Activated naive CD4-positive, alpha-beta T cell treated with anti-CD3 and anti-CD28 coated beads for 36 hours (primary cell): Measurements from ENCODE around the gene ADPRH. TPM values are rescaled to one million over a fixed set of nuclear protein-coding genes. Genes with fewer than 3 reads are reported as not detected.

Source experiments
- CTCF ChIA-PET: fragments of 350-600 bp; sonication (Branson Sonifier 250); formaldehyde crosslinking; loops from one replicate; lab custom pipeline; 2021; ENCODE audit warnings: antibody characterized with exemption; lab: Charles Lee
- DNase-seq: peaks from one replicate; pipeline ENCODE4 v3.0.0-alpha.2; 2020
- H3K27ac Mint-ChIP-seq: one replicate; pipeline ENCODE4 v1.8.0; 2021; ENCODE audit warnings: mild to moderate bottlenecking, mixed read lengths
- H3K27me3 Mint-ChIP-seq: one replicate; pipeline ENCODE4 v1.8.0; 2021; ENCODE audit warnings: low read depth, mixed read lengths
- H3K36me3 Mint-ChIP-seq: one replicate; pipeline ENCODE4 v1.8.0; 2021; ENCODE audit warnings: low read depth, mixed read lengths
- H3K4me1 Mint-ChIP-seq: one replicate; pipeline ENCODE4 v1.8.0; 2021; ENCODE audit warnings: low read depth, mixed read lengths
- H3K4me3 Mint-ChIP-seq: one replicate; pipeline ENCODE4 v1.8.0; 2021; ENCODE audit warnings: mild to moderate bottlenecking, moderate library complexity, mixed read lengths
- H3K9me3 Mint-ChIP-seq: one replicate; pipeline ENCODE4 v1.8.0; 2021; ENCODE audit warnings: mixed read lengths
- intact Hi-C: fragments of 100-400 bp; cut with micrococcal nuclease; formaldehyde crosslinking; loops from one replicate; pipeline ENCODE4 v1.15.1; 2023
- total RNA-seq, 2 experiments: library from RNA; stranded (reverse); gene quantifications; one replicate each; pipeline ENCODE4 v1.2.3, GENCODE V29; 2021

The ADPRH gene
- total RNA-seq, 2 experiments from 2014 or later, result 2.6 to 3.1 TPM

DNA sequence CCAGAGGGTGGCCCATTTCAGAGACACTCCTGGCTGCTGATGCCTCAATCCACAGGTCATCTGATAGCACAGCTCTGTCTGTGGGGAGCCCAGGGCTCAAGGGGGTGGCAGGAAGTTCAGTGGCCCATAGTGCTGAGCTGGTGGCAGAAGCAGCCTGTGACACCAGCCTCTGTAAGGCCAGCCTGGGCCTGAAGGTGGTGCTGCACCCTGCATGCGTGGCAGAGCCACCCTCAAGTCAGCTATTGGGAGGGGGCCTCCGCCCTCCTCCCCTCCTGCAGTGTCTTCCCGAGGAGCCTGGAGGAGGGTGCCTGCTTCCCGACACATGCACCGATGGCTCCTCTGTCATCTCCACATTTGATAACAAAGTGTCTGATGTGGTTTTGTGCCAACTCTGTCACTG, 21.4 kb downstream of the ADPRH start:
- Mint-ChIP-seq H3K4me1 (peaks cover 3% of the 10 kb centered on the region), H3K36me3 (no peaks in the 10 kb centered on the region), H3K9me3 (no peaks in the 10 kb centered on the region), H3K4me3 (no peak overlapping the region), H3K27me3 (no peaks in the 10 kb centered on the region), H3K27ac (no peak overlapping the region)
- CTCF ChIA-PET, result interaction anchor here (0.6 to 1.2 kb wide), 6 partner anchors 10 to 141 kb away, joined by 3 to 4 read pairs (median 3); no protein-coding TSS in a partner anchor
- intact Hi-C loops, result loop anchor here (1.0 to 10.0 kb wide), 5 partner anchors 18 to 494 kb away; partner anchors contain the start of genes COX17 and GSK3B
- DNase-seq, result peak; percentile 59

GRCh38 chr3:119601154-119601553, 21.9 kb downstream of the ADPRH start:
- CTCF ChIA-PET, result interaction anchor here (0.7 to 1.2 kb wide), 3 partner anchors 21 to 140 kb away, joined by 3 to 4 read pairs (median 3); no protein-coding TSS in a partner anchor
- Mint-ChIP-seq H3K4me1 (peaks cover 3% of the 10 kb centered on the region), H3K36me3 (no peaks in the 10 kb centered on the region), H3K27ac (no peak overlapping the region), H3K9me3 (no peaks in the 10 kb centered on the region), H3K4me3 (no peak overlapping the region), H3K27me3 (no peaks in the 10 kb centered on the region)
- intact Hi-C loops, result loop anchor here (2.0 to 10.0 kb wide), 3 partner anchors 18 to 494 kb away; partner anchors contain the start of gene GSK3B
- DNase-seq, result peak; percentile 14

GRCh38 chr3:119602676-119603075, 23.4 kb downstream of the ADPRH start:
- no peaks in the 10 kb centered on the region for H3K36me3 Mint-ChIP-seq
- peaks cover 1% of the 10 kb centered on the region for H3K27me3 Mint-ChIP-seq
- no peak overlapping the region for H3K27ac Mint-ChIP-seq
- no peak for DNase-seq
- intact Hi-C loops, result loop anchor here (10.0 kb wide), 1 partner anchor 492 kb away; the partner anchor contains the start of gene GSK3B
- H3K4me3 Mint-ChIP-seq, result no peak overlapping the region
- peaks cover 3% of the 10 kb centered on the region for H3K4me1 Mint-ChIP-seq
- CTCF ChIA-PET, result no interaction called here
- no peaks in the 10 kb centered on the region for H3K9me3 Mint-ChIP-seq

DNA sequence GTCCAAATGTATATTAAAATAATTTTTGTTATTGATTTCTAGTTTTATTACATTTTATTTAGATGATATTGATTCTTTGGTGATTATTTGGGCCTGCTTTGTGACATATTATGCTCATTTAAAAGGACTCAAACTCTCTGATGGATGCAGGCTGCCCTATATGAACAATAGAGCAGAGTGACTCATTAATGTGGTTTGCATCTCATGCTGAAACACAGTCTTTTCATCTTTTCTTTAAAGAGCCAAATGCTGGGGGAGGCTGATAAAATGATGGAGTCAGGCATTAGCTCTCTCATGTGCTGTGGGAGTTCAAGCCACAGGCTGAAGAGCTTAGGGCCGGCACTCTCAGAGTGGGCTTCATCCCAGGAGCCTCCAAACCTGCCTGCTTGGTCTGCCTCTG, 25.6 kb downstream of the ADPRH start:
- Mint-ChIP-seq H3K36me3 (no peaks in the 10 kb centered on the region), H3K4me3 (no peak overlapping the region), H3K9me3 (no peaks in the 10 kb centered on the region), H3K27me3 (peaks cover 12% of the 10 kb centered on the region), H3K4me1 (peaks cover 3% of the 10 kb centered on the region), H3K27ac (no peak overlapping the region)
- CTCF ChIA-PET, result interaction anchor here (0.6 kb wide), 2 partner anchors 20 to 282 kb away, joined by 3 to 4 read pairs; no protein-coding TSS in a partner anchor
- intact Hi-C loops, result loop anchor here (1.0 to 10.0 kb wide), 2 partner anchors 21 to 490 kb away; partner anchors contain the start of gene GSK3B
- no peak for DNase-seq

GRCh38 chr3:119608405-119609000, 29.2 kb downstream of the ADPRH start:
- no peaks in the 10 kb centered on the region for H3K9me3 Mint-ChIP-seq
- H3K4me3 Mint-ChIP-seq, result no peak overlapping the region
- no peaks in the 10 kb centered on the region for H3K36me3 Mint-ChIP-seq
- no peak for DNase-seq
- CTCF ChIA-PET, result no interaction called here
- intact Hi-C loops, result loop anchor here (10.0 kb wide), 1 partner anchor 486 kb away; the partner anchor contains the start of gene GSK3B
- H3K4me1 Mint-ChIP-seq, result no peaks in the 10 kb centered on the region
- peaks cover 21% of the 10 kb centered on the region for H3K27me3 Mint-ChIP-seq
- no peak overlapping the region for H3K27ac Mint-ChIP-seq

GRCh38 chr3:119609301-119609700, 30.0 kb downstream of the ADPRH start:
- no peak for DNase-seq
- intact Hi-C loops, result loop anchor here (10.0 kb wide), 1 partner anchor 486 kb away; the partner anchor contains the start of gene GSK3B
- H3K27me3 Mint-ChIP-seq, result peaks cover 21% of the 10 kb centered on the region
- no peaks in the 10 kb centered on the region for H3K36me3 Mint-ChIP-seq
- CTCF ChIA-PET, result no interaction called here
- H3K4me1 Mint-ChIP-seq, result no peaks in the 10 kb centered on the region
- no peak overlapping the region for H3K4me3 Mint-ChIP-seq
- H3K27ac Mint-ChIP-seq, result no peak overlapping the region
- H3K9me3 Mint-ChIP-seq, result no peaks in the 10 kb centered on the region

GRCh38 chr3:119611664-119612063, 32.4 kb downstream of the ADPRH start:
- H3K27me3 Mint-ChIP-seq, result peaks cover 28% of the 10 kb centered on the region
- no peak for DNase-seq
- CTCF ChIA-PET, result interaction anchor here (0.6 kb wide), 1 partner anchor 60 kb away, joined by 3 read pairs; no protein-coding TSS in a partner anchor
- no peak overlapping the region for H3K27ac Mint-ChIP-seq
- intact Hi-C loops, result no loop called here
- no peaks in the 10 kb centered on the region for H3K9me3 Mint-ChIP-seq
- no peaks in the 10 kb centered on the region for H3K4me1 Mint-ChIP-seq
- H3K4me3 Mint-ChIP-seq, result no peak overlapping the region
- H3K36me3 Mint-ChIP-seq, result no peaks in the 10 kb centered on the region

- Mint-ChIP-seq H3K4me3 (no peak overlapping the region), H3K36me3 (no peaks in the 10 kb centered on the region), H3K4me1 (no peaks in the 10 kb centered on the region), H3K27ac (no peak overlapping the region), H3K9me3 (no peaks in the 10 kb centered on the region), H3K27me3 (peaks cover 23% of the 10 kb centered on the region)
- intact Hi-C loops, result no loop called here
- CTCF ChIA-PET, result interaction anchor here (0.6 kb wide), 1 partner anchor 130 kb away, joined by 3 read pairs; no protein-coding TSS in a partner anchor
- no peak for DNase-seq
These were observed 33.9 kb downstream of the ADPRH start for GRCh38 chr3:119613201-119613600.

DNA sequence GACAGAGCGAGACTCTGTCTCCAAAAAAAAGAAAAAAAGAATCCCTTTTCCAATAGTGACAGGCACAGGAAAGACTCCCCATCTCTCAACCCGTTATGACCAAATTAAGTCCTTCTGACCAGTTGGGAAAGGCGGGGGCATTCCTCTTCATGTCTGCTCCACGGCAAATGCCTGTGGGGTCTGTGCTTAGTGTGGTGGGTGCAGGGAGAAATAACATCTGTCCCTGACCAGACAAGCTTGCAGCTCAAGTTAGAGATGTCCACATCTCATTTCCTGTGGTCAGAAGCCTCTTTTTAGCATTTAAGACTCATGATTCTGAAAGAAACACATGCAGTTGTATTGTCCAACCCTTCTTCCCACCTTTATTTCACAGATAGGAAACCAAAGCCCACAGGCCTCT, 34.6 kb downstream of the ADPRH start:
- Mint-ChIP-seq H3K27me3 (peaks cover 18% of the 10 kb centered on the region), H3K4me1 (no peaks in the 10 kb centered on the region), H3K4me3 (no peak overlapping the region), H3K27ac (no peak overlapping the region), H3K9me3 (no peaks in the 10 kb centered on the region), H3K36me3 (no peaks in the 10 kb centered on the region)
- intact Hi-C loops, result no loop called here
- DNase-seq, result no peak
- CTCF ChIA-PET, result interaction anchor here (0.6 kb wide), 1 partner anchor 129 kb away, joined by 3 read pairs; no protein-coding TSS in a partner anchor

GRCh38 chr3:119616056-119616455, 36.8 kb downstream of the ADPRH start:
- intact Hi-C loops, result no loop called here
- CTCF ChIA-PET, result no interaction called here
- Mint-ChIP-seq H3K9me3 (no peaks in the 10 kb centered on the region), H3K36me3 (no peaks in the 10 kb centered on the region), H3K27me3 (peaks cover 15% of the 10 kb centered on the region), H3K4me3 (no peak overlapping the region), H3K27ac (no peak overlapping the region), H3K4me1 (no peaks in the 10 kb centered on the region)
- no peak for DNase-seq

GRCh38 chr3:119619094-119619493, 39.8 kb downstream of the ADPRH start:
- H3K27me3 Mint-ChIP-seq, result peaks cover 10% of the 10 kb centered on the region
- DNase-seq, result no peak
- CTCF ChIA-PET, result no interaction called here
- no peaks in the 10 kb centered on the region for H3K36me3 Mint-ChIP-seq
- no peaks in the 10 kb centered on the region for H3K4me1 Mint-ChIP-seq
- intact Hi-C loops, result loop anchor here (1.0 kb wide), 1 partner anchor 62 kb away; no protein-coding TSS in a partner anchor
- no peak overlapping the region for H3K4me3 Mint-ChIP-seq
- no peaks in the 10 kb centered on the region for H3K9me3 Mint-ChIP-seq
- no peak overlapping the region for H3K27ac Mint-ChIP-seq

GRCh38 chr3:119620899-119621298, 41.6 kb downstream of the ADPRH start:
- CTCF ChIA-PET, result interaction anchor here (1.5 kb wide), 1 partner anchor 60 kb away, joined by 5 read pairs; no protein-coding TSS in a partner anchor
- Mint-ChIP-seq H3K4me1 (no peaks in the 10 kb centered on the region), H3K36me3 (no peaks in the 10 kb centered on the region), H3K9me3 (no peaks in the 10 kb centered on the region), H3K4me3 (no peak overlapping the region), H3K27ac (no peak overlapping the region), H3K27me3 (peaks cover 3% of the 10 kb centered on the region)
- intact Hi-C loops, result no loop called here
- DNase-seq, result no peak
